Cerebellar cortex (tissue), 1 donor: ENCODE data around the gene GREB1L.

Source experiments
- DNase-seq: peaks from one replicate; pipeline ENCODE4 v3.0.0-alpha.2; 2015; ENCODE audit warnings: low spot score

The GREB1L gene

GRCh38 chr18:21571772-21572171, 329.7 kb downstream of the GREB1L start:
- DNase-seq, result no peak
